GM19468 (cell line): ENCODE measurements around the gene SEC14L1.
"Not testable (repeated sequence)": the region's sequence is repeated elsewhere in the genome, so short reads cannot be mapped to it uniquely, and the experiment has no call there.

Source experiments
- ATAC-seq: cut with Tn5 transposase; IDR thresholded peaks from one replicate; pipeline ENCODE4 v1.9.1; 2021; ENCODE audit warnings: mild to moderate bottlenecking, moderate library complexity, moderate number of reproducible peaks; ENCODE audit not compliant: unreplicated experiment; ENCODE audit errors: extremely low read depth

SEC14L1 gene

GRCh38 chr17:77137886-77138285 lies 2.9 kb upstream of the SEC14L1 start:
- ATAC-seq, result not testable (repeated sequence)

DNA sequence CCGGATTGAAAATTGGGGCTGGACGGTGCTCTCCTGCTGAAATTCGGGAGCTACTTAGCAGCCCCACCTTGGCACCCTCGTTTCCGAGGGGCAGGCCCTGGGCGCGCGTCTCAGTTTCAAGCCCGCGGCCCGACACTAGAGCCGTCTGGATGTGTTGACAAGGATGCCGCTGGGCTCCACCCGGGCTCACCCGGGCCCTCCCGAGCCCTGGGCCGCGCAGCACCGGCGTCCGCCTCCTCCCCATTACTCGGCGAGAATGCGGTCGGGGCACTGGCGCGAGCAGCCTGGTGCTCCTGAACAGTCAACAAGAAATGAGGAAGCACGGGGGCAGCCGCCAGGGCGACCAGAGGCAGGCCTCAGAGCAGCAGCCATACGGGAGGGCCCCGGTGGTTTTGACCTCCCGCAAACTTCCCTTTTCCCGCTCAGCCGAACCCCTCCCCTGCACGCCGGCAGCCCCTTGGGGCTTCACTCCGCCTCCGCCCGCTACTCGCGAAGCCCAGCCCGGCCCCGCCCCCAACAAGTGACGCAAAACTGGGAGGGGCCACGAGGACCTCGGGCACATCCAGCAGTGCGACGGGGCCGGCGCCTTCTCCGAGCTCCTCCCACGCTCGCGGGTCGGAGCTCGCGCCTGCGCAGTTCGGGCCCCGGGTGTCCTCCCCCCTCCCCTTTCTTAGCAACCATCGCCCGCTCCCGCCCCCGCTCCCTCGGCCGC lies 447 bp upstream of the SEC14L1 start:
- peak; percentile 63 for ATAC-seq

DNA sequence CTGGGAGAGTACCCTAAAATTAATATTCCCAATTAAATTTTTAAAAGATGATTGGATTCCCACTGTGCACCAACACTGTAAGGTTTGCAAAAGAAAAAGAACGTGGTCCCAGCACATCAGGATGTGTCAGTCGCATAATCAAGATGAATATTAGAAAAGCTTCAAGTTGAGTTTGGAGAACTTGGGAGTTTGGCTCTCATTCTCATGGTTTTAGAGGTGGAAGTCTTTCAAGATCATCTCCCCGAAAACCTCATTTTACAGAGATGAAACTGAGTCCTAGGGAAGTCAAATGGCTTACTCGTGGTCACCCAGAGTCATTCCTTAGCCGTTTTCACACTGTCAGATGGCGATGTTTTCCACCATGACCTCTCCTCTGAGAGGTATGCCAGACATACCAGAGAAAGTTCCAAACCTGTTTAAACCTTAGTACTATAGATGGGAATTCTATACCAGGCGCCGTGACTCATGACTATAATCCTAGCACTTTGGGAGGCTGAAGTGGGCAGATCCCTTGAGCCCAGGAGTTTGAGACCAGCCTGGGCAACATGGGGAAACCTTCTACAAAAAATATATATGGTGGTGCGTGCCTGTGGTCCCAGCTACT lies 1.2 kb downstream of the SEC14L1 start:
- ATAC-seq, result no peak

DNA sequence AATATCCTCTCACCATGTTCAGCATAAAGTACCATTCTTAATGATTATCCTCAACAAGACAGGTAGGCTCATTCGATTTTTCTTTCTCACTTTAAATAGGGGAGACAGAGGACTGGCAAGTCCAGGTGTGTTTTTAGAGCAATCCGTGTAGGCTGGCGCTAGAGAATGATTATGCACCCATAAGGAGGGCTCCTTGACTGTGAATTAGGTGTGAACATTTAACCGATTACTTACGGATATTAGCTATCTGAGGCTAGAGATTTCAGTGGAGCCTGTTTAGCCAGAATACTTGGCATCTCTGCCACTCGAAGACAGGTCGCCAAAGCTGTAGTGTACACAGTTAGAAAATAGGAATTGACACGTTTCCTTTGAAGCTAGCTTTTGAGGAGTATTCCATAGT lies 1.9 kb downstream of the SEC14L1 start:
- no peak for ATAC-seq

DNA sequence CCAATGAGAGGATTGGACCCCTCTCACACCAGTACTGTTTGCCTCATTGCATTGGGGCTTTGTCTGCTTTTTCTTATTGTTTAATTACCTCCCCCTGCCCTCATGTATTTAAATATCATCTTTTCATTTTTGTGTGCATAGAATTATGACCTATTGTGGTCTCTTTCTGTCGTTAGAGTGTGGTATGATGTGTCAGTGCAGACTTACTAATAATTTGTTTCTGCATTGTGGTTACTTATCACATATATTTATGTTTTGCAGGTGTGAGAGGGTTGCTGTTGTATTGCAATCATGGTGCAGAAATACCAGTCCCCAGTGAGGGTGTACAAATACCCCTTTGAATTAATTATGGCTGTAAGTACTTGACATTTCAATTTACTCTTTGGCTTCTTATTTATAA lies 2.5 kb downstream of the SEC14L1 start:
- no peak for ATAC-seq

DNA sequence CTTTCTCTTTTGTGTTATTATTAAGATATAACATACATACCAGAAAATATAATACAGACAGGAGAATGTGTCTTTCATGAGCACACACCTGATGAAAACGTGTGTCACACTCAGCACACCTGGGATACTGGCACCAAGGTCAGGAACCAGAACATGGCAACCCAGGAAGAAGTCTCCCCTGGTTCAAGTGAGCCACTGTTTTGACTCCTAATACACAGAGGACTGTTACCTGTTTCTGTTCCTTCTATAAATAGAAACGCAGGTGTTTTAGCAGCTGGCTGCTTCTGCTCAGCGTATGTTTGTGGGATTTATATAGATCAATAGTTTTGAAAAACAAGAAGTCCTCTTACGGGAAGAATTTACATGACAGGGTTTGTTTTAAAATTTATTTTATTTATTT lies 3.5 kb downstream of the SEC14L1 start:
- ATAC-seq, result no peak

- ATAC-seq, result no peak
Observed at GRCh38 chr17:77145224-77145611, 4.4 kb downstream of the SEC14L1 start.

DNA sequence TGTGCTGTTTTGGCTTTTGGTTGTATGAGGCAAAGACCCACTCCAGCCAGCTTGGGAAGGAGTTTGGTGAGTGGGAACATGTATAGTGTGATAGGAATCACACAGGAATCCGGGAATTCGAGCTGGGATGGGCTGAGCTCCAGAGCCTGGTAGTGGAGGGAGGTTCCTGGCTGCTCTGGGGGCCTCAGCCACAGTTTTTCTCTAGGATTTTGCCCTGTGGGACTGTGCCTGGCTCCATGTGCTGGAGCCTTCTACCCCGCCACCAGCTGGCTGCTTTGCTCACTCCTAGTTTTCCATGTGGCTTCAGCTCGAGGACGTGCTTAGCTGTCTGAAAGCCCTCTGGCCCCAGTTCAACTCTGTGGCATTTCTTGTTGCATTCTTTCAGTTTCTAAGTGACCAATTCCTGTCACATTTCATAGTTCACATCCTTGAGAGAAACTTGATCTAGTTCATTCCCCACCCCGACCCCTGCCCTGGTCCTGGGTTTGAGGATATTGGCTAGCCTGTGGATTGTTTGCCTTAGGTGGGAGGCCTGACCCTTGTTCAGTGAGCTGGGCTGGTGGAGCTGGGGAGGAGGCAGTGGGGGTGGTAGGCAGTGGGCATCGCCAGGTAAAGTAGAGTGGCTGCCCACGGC lies 5.0 kb downstream of the SEC14L1 start:
- no peak for ATAC-seq

DNA sequence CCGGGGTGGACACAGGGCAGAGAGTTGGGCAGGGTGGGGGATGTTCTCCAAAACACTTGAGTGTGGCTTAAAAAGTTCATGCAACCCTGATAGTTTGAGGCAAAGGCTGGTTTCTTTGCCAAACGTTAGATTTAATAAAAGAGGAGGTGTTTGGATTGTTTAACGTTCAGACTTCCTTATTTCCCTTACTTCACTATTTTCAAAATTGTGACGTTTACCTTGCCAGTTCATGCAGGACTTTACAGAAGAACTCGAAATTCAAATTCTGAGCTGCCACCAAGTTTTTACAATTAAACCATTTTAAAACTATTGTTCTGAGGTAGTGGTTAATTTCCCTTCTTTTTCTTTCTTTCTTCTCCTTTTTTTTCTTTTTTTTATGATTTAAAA lies 5.5 kb downstream of the SEC14L1 start:
- no peak for ATAC-seq

DNA sequence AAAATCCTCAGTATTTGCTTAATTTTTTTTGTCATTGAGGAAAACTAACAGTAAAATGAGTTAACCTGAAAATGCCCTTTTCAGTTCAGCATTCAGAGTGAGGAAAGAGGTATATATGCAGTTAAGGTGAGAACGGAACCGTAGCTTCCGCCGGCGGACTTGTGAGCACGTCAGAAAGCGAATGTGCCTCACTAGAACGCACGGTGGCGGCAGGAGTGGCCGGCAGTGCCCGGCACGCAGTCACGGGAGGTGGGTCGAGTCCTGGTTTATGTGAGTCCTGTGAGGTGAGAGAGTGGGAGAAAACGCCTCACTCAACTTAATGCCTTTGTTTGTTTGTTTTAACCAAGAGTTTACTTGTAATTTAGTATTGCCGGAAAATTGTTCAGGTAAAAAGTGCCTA lies 6.1 kb downstream of the SEC14L1 start:
- ATAC-seq, result no peak

DNA sequence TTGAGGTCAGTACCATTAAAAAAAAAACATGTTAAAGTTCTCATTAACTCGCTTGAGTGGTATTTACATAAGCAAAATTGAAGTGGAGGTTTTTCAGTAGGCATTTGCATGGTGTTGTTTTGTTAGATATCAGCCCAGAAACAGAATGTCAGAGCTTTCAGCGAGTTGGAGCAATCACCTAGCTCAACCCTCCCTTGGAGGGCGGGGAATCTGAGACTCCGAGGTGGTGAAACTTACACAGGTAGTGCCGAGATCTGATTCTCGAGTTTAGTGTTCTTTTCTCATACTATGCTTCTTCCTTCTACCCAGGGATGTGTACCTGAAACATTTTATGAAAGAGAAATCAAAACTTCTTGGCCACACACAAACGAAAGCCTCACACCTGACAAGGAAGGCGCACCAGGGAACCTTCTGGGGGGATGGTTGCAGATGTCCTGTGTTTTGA lies 6.6 kb downstream of the SEC14L1 start:
- ATAC-seq, result peak; percentile 41

DNA sequence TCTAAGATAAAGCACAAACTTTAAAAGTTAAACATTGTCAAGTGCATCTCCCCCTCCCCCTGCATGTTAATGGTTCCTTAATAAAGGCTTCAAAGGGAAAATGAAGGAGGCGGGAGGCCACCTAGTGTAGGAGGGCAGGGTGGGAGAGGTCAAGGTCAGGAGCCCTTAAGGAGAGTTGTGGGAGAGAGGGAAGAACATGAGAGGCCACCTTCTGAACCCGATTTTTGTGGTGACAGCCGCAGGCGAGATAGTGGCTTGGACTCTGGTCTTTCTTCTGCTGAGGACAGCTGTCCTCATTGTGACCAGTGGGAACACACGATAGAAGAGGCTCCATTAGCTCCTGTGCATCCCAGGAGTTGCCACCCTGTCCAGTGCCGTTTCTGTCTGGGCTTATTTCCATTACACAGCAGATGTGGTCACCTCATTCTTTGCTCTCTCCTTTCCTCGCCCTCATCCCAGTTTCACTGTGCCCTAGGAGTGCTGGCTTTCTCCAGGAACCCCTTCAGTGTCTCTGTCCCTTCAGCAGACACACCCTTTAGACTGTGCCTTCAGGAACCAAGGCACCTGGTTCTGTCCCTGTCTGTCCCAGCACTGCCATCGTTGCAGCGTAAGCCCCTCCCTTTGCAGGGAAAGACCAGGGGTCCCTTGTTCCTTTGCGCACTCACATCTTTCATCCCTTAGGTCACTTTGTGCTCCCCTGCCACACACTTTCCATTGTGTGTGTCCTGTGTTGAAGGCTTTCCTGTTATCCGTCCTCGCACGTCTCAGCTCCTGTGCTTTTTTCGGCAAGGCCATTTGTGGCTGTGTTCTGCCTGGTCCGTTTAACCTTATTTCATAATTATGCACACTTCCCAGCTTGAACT lies 7.5 kb downstream of the SEC14L1 start:
- ATAC-seq, result no peak

- no peak for ATAC-seq
Observed at GRCh38 chr17:77148940-77149510, 8.3 kb downstream of the SEC14L1 start.

DNA sequence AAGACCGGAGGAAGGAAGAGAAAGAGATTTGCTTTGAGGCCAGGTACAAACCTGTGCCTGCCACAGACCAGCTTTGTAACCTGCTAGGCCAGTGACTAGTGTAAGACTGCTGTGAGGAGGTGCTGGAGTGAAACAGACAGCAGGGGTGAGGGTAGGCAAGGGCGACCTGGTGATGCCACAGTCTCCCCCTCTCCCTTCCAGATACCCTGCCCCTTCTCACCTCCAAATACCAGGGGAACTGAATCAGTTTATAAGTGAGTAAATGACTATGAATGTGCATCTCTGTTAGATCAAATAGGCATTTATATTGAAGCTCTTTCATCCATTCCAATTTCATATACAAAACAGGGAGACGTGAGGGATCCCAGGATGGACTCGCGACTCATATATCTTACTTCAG lies 9.4 kb downstream of the SEC14L1 start:
- no peak for ATAC-seq

DNA sequence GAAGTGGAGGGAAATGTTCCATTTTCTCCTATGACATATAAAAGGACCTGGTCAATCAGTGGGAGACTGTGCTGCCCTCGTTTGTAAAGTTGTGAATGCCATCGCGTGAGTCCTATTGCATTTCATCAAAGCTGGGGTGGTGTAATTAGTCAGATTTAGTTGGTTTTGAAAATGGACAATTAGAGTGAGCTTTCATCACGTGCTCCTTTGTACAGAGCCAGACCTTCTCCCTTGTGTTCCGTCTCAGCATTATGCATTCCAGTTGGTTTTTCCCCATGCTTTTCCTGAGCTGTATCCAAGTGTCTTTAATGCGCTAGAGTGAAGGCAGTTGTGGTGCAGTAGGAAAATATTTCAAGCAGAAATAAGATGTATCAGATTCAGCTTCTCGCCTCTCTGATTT lies 10.4 kb downstream of the SEC14L1 start:
- no peak for ATAC-seq

GRCh38 chr17:77152056-77152455 lies 11.3 kb downstream of the SEC14L1 start:
- not testable (repeated sequence) for ATAC-seq

GRCh38 chr17:77153472-77153871 lies 12.7 kb downstream of the SEC14L1 start:
- ATAC-seq, result no peak

DNA sequence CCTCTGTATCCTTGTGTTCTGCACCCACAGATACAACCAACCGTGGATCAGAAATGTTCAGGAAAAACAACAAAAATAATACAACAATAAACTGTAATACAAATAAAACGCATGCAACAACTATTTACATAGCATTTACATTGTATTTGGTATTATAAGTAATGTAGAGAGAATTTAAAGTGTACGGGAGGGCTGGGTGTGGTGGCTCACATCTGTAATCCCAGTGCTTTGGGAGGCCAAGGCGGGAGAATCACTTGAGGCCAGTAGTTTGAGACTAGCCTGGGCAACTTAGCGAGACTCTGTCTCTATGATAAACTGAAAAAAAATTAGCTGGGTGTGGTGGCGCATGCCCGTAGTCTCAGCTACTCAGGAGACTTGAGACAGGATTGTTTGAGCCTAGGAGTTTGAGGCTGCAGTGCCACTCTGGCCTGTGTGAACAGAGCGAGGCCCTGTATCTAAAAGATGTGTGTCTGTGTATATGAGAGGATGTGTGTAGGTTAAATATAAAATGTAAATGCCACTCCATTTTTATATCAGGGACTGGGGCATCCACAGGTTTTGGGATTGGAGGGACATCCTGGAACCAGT lies 13.3 kb downstream of the SEC14L1 start:
- ATAC-seq, result no peak

DNA sequence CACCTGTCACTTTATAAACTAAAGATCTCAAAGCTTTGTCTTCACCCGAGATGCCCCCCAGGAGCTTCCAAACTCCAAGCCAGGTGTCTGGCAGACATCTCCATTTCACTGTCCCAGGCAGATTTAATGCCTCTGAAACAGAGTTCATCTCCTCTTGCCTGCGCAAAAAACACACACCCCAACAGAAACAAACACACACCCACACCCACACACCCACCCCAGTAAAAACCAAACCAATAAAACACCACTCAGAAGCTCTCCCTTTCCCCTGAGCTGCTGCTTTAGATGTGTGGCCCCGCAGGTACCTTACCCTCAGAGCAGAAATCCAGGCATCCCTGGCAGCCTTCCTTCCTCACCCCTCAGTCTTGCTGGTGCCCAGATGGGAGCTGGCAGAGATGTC lies 14.4 kb downstream of the SEC14L1 start:
- ATAC-seq, result no peak

GRCh38 chr17:77157766-77158165 lies 17.0 kb downstream of the SEC14L1 start:
- ATAC-seq, result not testable (repeated sequence)
